RWPE1 (cell line): ENCODE data around the gene SEC22C.

Source experiments
- CTCF ChIA-PET: fragments of 350-600 bp; sonication (Branson Sonifier 250); formaldehyde crosslinking; extraction: SDS; loops from one replicate; lab custom pipeline; 2021; lab: Yijun Ruan, JAX
- POLR2A ChIA-PET: fragments of 400-600 bp; formaldehyde crosslinking; extraction: SDS; loops from one replicate; lab custom pipeline; 2020; ENCODE audit warnings: antibody characterized with exemption; ENCODE audit not compliant: low non-redundant PET; lab: Yijun Ruan, JAX
- DNase-seq: peaks from one replicate; pipeline ENCODE4 v3.0.0; 2012; ENCODE audit warnings: low spot score
- H3K27ac ChIP-seq: fragments of 450-650 bp; 2 replicates; pipeline ENCODE4 v1.5.1; 2017
- CTCF ChIP-seq: fragments of 450-650 bp; conservative IDR thresholded peaks from 2 replicates; pipeline ENCODE4 v1.5.1; 2017; ENCODE audit warnings: low read depth, mild to moderate bottlenecking

SEC22C gene

DNA sequence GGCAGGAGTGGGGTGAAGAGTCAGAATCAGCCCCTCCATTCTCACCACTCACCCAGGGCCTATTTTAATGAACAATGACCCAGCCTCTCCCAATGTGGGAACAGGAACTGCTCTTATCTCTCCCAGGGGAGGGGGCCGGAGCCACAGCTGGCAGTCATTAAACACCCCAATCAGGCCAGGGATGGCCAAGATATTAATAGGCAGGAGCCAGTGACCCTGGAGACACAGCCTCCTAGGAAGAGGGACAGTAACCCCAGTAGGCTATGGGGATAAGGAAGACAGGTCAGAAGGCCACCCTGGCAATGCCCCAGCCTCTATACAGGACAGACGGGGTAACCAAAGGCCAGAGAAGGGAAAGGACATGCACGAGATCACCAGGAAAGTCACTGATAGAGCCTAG is 40.7 kb downstream of the SEC22C start:
- H3K27ac ChIP-seq, result no peak overlapping the region
- CTCF ChIA-PET, result no interaction called here

GRCh38 chr3:42539871-42540714 is 41.7 kb downstream of the SEC22C start:
- ChIA-PET POLR2A (interaction anchor here (0.7 kb wide), 1 partner anchor 185 kb away, joined by 3 read pairs; no protein-coding TSS in a partner anchor), CTCF (interaction anchor here (0.6 to 0.8 kb wide), 2 partner anchors 16 to 43 kb away, joined by 4 to 5 read pairs; no protein-coding TSS in a partner anchor)
- no peak overlapping the region for H3K27ac ChIP-seq
- TF ChIP-seq CTCF, result peak; percentile 67
- DNase-seq, result peak; percentile 62

More for the DNA sequence above, 40.7 kb downstream of the SEC22C start:
- POLR2A ChIA-PET, result no interaction called here
- TF ChIP-seq CTCF, result no peak
- no peak for DNase-seq

GRCh38 chr3:42537350-42537749 is 44.4 kb downstream of the SEC22C start:
- ChIA-PET CTCF (interaction anchor here (0.7 to 0.9 kb wide), 2 partner anchors 10 to 285 kb away, joined by 3 read pairs; no protein-coding TSS in a partner anchor), POLR2A (no interaction called here)
- no peak overlapping the region for H3K27ac ChIP-seq
- no peak for TF ChIP-seq CTCF
- no peak for DNase-seq

- peak; percentile 21 for DNase-seq
- no peak overlapping the region for H3K27ac ChIP-seq
- no peak; the same call in 1 of the 2 replicates for TF ChIP-seq CTCF
- POLR2A ChIA-PET, result interaction anchor here (0.5 to 0.6 kb wide), 2 partner anchors 23 to 274 kb away, joined by 3 to 6 read pairs; no protein-coding TSS in a partner anchor
- CTCF ChIA-PET, result interaction anchor here (0.7 to 1.3 kb wide), 3 partner anchors 11 to 38 kb away, joined by 3 read pairs; no protein-coding TSS in a partner anchor
Measured at GRCh38 chr3:42535981-42536784, 45.6 kb downstream of the SEC22C start.

- H3K27ac ChIP-seq, result no peak overlapping the region
- no peak for TF ChIP-seq CTCF
- no peak for DNase-seq
- POLR2A ChIA-PET, result interaction anchor here (1.3 kb wide), 1 partner anchor 31 kb away, joined by 3 read pairs; the partner anchor contains the start of gene VIPR1
- CTCF ChIA-PET, result no interaction called here
Measured at GRCh38 chr3:42533161-42533897, 48.4 kb downstream of the SEC22C start.
